MM.1S (cell line): ENCODE data around the gene MAZ.

Source experiments
- DNase-seq: peaks from one replicate; pipeline ENCODE4 v3.0.0-alpha.2; 2015
- H2AFZ ChIP-seq: fragments of 300-600 bp; sonication (generic); 2 replicates; pipeline ENCODE4 v1.6.0; 2016; ENCODE audit warnings: antibody characterized with exemption, low read length
- H3F3A ChIP-seq: fragments of 300-600 bp; sonication (generic); 2 replicates; pipeline ENCODE4 v1.6.1; 2016; ENCODE audit warnings: mild to moderate bottlenecking, antibody characterized with exemption, low read length, moderate library complexity, mixed read lengths; ENCODE audit not compliant: insufficient read depth
- H3K27ac ChIP-seq: fragments of 300-600 bp; sonication (generic); 2 replicates; pipeline ENCODE4 v1.5.1; 2016; ENCODE audit warnings: mild to moderate bottlenecking, low read length
- H3K27me3 ChIP-seq: fragments of 300-600 bp; sonication (generic); replicated peaks from 2 replicates; pipeline ENCODE4 v1.6.0; 2016; ENCODE audit warnings: low read length; ENCODE audit not compliant: insufficient read depth
- H3K36me3 ChIP-seq: fragments of 300-600 bp; sonication (generic); replicated peaks from 2 replicates; pipeline ENCODE4 v1.6.1; 2016; ENCODE audit warnings: mild to moderate bottlenecking, low read length, mixed read lengths; ENCODE audit not compliant: insufficient read depth
- H3K4me1 ChIP-seq: fragments of 300-600 bp; sonication (generic); 2 replicates; pipeline ENCODE4 v1.6.1; 2016; ENCODE audit warnings: low read length, mixed read lengths
- H3K4me2 ChIP-seq: fragments of 300-600 bp; sonication (generic); 2 replicates; pipeline ENCODE4 v1.6.0; 2016; ENCODE audit warnings: low read depth, low read length
- H3K4me3 ChIP-seq: fragments of 300-600 bp; sonication (generic); 2 replicates; pipeline ENCODE4 v1.5.1; 2016; ENCODE audit warnings: low read length, mixed read lengths
- H3K79me2 ChIP-seq: fragments of 300-600 bp; sonication (generic); 2 replicates; pipeline ENCODE4 v1.6.1; 2016; ENCODE audit warnings: mixed run types, low read length, mixed read lengths
- H3K9ac ChIP-seq: fragments of 300-600 bp; sonication (generic); 2 replicates; pipeline ENCODE4 v1.6.1; 2016; ENCODE audit warnings: low read length, mixed read lengths
- H3K9me2 ChIP-seq: fragments of 300-600 bp; sonication (generic); replicated peaks from 2 replicates; pipeline ENCODE4 v1.6.1; 2016; ENCODE audit warnings: mild to moderate bottlenecking, low read length, mixed read lengths; ENCODE audit not compliant: insufficient read depth
- H3K9me3 ChIP-seq: fragments of 300-600 bp; sonication (generic); replicated peaks from 2 replicates; pipeline ENCODE4 v1.6.1; 2016; ENCODE audit warnings: mild to moderate bottlenecking, low read length, mixed read lengths; ENCODE audit not compliant: insufficient read depth
- H4K20me1 ChIP-seq: fragments of 300-600 bp; sonication (generic); 2 replicates; pipeline ENCODE4 v1.6.1; 2016; ENCODE audit warnings: mild to moderate bottlenecking, low read length, moderate library complexity, mixed read lengths; ENCODE audit not compliant: insufficient read depth
- CTCF ChIP-seq: fragments of 300-600 bp; sonication (generic); IDR thresholded peaks from 2 replicates; pipeline ENCODE4 v1.5.1; 2016; ENCODE audit warnings: antibody characterized with exemption, low read length, mixed read lengths
- EZH2 ChIP-seq: fragments of 300-600 bp; sonication (generic); optimal IDR thresholded peaks from 2 replicates; pipeline ENCODE3; 2017; ENCODE audit warnings: low read depth, mild to moderate bottlenecking, antibody characterized with exemption, low read length, mixed read lengths
- EZH2phosphoT487 ChIP-seq: fragments of 300-600 bp; sonication (generic); IDR thresholded peaks from 2 replicates; pipeline ENCODE4 v1.6.1; 2018; ENCODE audit warnings: antibody characterized with exemption, low read length

MAZ gene

DNA sequence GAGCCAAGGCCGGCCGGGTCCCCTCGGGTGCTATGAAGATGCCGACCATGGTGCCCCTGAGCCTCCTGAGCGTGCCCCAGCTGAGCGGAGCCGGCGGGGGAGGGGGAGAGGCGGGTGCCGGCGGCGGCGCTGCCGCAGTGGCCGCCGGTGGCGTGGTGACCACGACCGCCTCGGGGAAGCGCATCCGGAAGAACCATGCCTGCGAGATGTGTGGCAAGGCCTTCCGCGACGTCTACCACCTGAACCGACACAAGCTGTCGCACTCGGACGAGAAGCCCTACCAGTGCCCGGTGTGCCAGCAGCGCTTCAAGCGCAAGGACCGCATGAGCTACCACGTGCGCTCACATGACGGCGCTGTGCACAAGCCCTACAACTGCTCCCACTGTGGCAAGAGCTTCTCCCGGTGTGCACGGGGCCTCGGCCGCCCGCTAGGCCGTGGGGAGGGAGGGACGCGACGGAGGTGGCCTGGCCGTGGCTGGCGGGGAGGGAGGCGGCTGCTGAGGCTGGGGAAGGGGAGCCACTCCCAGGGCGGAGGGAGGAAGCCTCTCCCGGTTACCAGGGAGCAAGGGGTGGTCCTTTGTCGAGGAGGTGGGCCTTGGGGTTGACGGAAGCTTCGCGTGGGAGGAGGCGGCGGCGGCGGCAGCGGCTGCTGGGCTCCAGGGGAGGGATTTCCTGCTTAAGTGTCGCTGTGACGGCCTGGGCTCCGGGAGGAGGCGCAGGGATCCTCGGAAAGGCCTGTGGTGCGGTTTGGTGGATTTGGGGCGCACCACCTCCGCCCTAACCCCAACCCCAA is 1.3 kb downstream of the MAZ start:
- peak; percentile 56 for TF ChIP-seq CTCF
- no peak for TF ChIP-seq EZH2phosphoT487
- Histone ChIP-seq H3K27me3 (no peaks in the 10 kb centered on the region), H3K36me3 (no peaks in the 10 kb centered on the region), H3K4me1 (peaks cover 44% of the 10 kb centered on the region), H3F3A (peaks cover 68% of the 10 kb centered on the region), H3K9ac (peak overlapping the region; percentile 95), H3K4me2 (peak overlapping the region; percentile 77), H3K9me3 (no peaks in the 10 kb centered on the region), H3K27ac (peak overlapping the region; percentile 95), H3K9me2 (no peaks in the 10 kb centered on the region), H4K20me1 (no peaks in the 10 kb centered on the region), H3K4me3 (peak overlapping the region; percentile 76), H2AFZ (no peak overlapping the region), H3K79me2 (peaks cover 32% of the 10 kb centered on the region)
- peak; percentile 88 for DNase-seq

DNA sequence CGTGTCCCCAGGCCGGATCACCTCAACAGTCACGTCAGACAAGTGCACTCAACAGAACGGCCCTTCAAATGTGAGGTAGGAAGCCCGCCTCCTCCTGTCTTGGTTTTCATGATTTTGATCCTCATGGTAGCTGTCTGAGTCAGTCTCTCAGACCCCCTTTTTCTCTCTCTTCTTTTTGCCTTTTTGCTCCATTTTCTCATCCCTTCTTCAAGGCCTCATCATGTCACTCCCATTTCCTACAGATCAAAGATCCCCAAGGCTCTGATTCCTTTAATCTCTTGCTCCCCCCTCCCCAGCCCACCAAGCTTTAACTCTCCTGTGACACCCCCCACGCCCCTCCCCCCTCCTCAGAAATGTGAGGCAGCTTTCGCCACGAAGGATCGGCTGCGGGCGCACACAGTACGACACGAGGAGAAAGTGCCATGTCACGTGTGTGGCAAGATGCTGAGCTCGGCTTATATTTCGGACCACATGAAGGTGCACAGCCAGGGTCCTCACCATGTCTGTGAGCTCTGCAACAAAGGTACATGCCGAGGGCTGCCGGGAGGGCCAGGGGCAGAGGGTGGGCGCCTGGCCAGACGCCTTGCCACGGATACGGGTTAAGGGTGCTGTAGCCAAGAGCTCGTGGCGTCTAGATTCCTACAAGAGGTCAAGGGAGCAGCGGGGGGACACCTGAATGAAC is 2.0 kb downstream of the MAZ start:
- peak overlapping the region; percentile 95 for H3K9ac ChIP-seq
- no peaks in the 10 kb centered on the region for H3K9me3 ChIP-seq
- H3F3A ChIP-seq: peaks cover 65% of the 10 kb centered on the region
- TF ChIP-seq EZH2phosphoT487: no peak
- TF ChIP-seq CTCF: no peak
- TF ChIP-seq EZH2: no peak
- no peaks in the 10 kb centered on the region for H3K36me3 ChIP-seq
- H3K79me2 ChIP-seq: peaks cover 32% of the 10 kb centered on the region
- H3K27me3 ChIP-seq: no peaks in the 10 kb centered on the region
- peaks cover 44% of the 10 kb centered on the region for H3K4me1 ChIP-seq
- H3K4me2 ChIP-seq: peak overlapping the region; percentile 77
- no peak for DNase-seq
- H4K20me1 ChIP-seq: no peaks in the 10 kb centered on the region
- no peaks in the 10 kb centered on the region for H3K9me2 ChIP-seq
- H3K27ac ChIP-seq: peak overlapping the region; percentile 95
- no peak overlapping the region for H2AFZ ChIP-seq
- H3K4me3 ChIP-seq: peak overlapping the region; percentile 76

GRCh38 chr16:29809031-29809747 is 2.9 kb downstream of the MAZ start:
- no peak overlapping the region for H2AFZ ChIP-seq
- H3K9me2 ChIP-seq: no peaks in the 10 kb centered on the region
- peaks cover 32% of the 10 kb centered on the region for H3K79me2 ChIP-seq
- H3K4me3 ChIP-seq: no peak overlapping the region
- peak overlapping the region; percentile 77 for H3K4me2 ChIP-seq
- H3K9me3 ChIP-seq: no peaks in the 10 kb centered on the region
- DNase-seq: no peak
- TF ChIP-seq EZH2phosphoT487 (no peak), CTCF (no peak), EZH2 (no peak)
- H3K36me3 ChIP-seq: no peaks in the 10 kb centered on the region
- peaks cover 57% of the 10 kb centered on the region for H3F3A ChIP-seq
- H3K4me1 ChIP-seq: peaks cover 37% of the 10 kb centered on the region
- H3K27me3 ChIP-seq: no peaks in the 10 kb centered on the region
- H4K20me1 ChIP-seq: no peaks in the 10 kb centered on the region
- peak overlapping the region; percentile 95; the same call in 1 of the 2 replicates for H3K27ac ChIP-seq
- no peak overlapping the region for H3K9ac ChIP-seq
